Midbrain (tissue), 1 donor: ENCODE data around the gene SRRD.
"Not testable (repeated sequence)": the region's sequence is repeated elsewhere in the genome, so short reads cannot be mapped to it uniquely, and the experiment has no call there.

Experiments used
- DNase-seq: peaks from one replicate; lab custom pipeline; 2025; lab: John Stamatoyannopoulos, UW

Gene SRRD

GRCh38 chr22:26522012-26522411 lies 38.3 kb downstream of the SRRD start:
- DNase-seq: no peak

DNA sequence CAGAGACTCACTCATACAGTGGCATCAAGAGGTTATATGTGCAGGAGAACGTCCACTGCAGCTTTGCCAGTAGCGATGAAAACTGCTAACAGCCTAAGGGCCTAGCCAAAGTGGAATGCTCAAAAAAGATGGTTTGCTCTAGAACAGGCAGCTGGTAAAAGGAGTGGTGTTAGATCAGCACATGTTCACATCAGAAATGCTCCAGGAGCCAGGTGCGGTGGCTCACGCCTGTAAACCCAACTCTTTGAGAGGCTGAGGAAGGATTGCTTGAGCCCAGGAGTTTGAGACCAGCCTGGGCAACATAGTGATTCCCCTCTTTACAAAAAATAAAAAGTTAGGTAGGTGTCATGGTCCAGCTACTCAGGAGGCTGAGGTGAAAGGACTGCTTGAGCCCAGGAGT lies 38.9 kb downstream of the SRRD start:
- no peak for DNase-seq

DNA sequence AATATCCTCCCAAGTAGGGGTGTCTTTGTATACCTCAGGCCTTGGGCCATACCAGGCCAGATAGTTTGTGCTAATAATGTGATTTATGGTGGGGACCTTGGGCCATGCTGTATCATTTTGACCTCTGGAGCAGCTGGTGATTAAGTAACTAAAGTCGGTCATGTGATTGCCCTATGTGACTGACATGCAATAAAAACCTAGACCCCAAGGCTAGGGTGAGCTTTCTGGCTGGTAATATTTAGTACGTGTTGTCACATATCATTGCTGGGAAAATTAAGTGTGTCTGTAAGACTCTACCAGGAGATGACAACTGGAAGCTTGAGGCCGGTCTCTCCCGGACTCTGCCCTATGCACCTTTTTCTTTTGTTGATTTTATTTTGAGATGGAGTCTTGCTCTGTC lies 41.2 kb downstream of the SRRD start:
- DNase-seq: no peak

DNA sequence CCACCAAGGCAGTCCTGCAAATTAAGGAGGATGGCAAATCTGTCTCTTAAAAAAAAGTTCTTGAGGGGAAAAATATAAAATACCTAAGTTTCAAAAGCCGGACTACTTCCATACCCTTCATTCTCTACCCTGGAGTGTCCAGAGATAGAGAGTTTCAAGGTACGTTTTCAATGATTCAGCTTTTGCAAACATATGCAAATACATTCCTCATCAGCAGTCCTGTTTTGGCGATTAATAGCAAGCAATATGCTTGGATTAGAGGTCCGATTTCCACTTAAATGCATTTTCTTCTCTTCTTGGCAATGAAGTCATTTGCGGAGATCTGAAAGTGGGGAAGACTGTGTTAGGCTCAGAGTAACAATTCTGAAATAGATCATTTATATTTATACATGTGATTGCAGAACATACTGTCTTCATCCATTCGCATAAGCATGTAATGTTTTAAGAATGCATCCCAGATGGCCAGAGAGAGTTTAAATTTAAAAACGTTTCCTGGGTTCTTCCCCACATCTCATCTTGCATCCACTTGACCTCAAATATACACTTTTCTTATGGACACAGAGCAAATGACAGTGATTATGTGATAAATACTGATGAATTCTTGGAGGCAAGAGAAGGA lies 42.4 kb downstream of the SRRD start:
- DNase-seq: no peak

GRCh38 chr22:26527167-26527566 lies 43.5 kb downstream of the SRRD start:
- no peak for DNase-seq

DNA sequence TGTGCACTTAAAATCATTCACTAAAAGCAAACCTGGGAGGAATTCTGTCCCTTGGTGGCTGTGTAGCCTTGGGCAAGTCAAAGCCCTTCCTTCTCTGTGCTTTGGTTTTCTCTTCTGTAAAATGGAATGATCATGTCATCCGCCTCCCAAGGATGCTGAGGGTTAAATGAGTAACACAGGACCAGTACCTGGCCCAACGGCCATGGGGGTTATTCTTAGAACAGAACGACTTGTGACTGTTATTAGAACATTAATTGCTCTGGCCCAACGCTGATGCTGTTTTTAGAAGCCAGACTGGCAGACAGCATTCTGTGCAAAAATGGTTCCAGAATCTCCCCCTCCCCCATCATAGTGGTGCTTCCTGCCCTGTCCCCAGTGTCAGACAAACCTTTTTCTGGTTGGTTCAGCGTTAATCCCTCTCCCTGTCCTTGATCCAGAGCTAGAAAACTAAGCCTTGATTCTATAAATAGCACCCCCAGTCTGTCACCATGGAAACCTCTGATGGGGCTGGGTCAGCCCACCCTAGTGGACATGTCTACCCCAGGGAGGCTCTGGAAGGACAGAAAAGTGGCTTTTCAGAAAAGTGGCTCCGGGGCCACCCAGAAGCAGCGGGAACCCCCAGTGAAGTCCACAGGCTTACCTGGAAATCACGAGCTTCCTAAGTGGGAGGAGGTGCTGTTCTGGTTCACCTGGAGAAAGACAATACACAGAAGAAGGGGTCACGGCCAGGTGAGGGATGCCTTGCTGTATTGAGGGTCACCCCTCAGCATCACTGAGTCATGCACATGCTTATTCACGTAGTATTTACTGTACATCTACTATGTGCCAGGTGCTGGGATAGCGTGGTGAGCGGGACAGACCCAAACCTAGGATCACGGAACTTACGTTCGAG lies 44.1 kb downstream of the SRRD start:
- DNase-seq: peak; percentile 14

- DNase-seq: not testable (repeated sequence)
Observed at GRCh38 chr22:26528518-26528917, 44.8 kb downstream of the SRRD start.

DNA sequence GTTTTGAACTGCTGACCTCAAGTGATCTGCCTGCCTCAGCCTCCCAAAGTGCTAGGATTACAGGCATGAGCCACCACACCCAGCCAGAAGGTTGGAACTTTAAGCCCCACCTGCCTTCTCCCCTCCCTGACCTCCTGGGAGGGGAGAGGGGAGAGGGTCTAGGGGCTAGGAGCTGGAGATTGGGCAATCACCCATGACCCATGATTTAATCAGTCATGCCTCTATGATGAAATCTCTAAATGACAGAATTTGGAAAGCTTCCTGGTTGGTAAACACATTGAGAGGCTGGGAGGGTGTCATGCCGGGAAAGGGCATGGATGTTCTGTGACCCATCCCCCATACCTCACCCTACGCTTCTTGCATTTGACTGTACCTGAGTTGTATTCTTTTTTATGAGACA lies 45.7 kb downstream of the SRRD start:
- no peak for DNase-seq

DNA sequence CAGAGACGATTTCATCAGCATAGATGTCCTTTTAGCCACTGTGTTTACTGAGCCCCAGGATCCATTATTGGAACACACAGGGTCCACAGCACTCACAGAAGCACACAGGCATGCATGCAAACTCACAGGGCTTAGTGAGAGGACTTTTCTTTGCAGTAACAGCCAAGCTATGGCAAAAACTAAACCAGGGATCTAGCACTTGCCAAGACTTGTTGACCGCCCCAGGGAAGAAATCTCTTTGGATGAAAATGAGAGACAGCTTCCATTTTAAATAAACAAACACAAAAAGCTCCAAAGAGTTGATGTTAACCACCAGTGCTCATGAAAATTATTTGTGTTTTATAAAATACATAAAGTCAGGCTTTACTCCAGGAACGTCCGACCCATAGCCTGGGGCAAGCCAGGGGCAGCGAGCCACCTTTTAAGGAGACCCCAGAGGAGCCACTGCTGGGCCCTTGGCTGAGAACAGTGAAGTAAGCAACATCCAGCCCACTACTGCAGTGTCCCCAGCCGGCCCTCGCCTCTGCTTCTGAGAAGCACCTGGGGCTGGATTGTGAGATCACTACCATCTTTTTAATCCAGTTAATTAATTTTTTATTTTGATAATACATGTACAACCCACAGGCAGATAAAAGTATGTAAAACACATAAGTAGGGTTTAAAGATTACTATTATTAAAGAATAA lies 50.6 kb downstream of the SRRD start:
- DNase-seq: no peak

DNA sequence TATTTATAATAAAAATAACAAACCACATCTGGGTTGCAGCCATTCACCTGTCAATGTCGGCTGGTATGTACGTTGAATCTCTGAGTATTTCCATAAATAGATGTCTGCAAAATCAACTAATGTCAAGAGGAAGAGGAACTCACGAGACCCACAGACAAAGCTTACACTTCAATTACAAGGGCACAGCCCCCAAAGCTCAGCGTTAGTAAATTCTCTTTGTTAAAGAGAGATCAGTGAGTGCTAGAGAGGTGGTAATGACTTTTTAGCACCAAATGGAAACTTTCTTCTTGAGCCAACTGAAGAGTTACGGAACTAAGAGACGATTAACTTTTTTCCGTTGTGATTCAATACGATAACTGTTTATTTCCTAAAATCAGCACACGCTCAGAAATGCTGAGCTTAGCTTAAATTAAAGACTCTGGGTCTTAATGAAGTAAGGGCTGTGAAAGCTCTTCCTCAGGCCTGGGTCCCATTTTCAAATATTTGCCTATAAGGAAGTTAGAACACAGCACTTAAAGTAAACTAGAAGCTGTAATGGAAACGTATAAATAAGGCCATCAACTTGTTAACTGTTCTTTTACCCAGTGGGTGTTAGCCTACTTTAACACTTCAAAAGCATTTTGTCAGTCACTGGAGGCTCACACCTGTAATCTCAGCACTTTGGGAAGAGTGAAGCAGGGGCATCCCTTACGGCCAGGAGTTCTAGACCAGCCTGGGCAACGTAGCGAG lies 51.4 kb downstream of the SRRD start:
- no peak for DNase-seq

DNA sequence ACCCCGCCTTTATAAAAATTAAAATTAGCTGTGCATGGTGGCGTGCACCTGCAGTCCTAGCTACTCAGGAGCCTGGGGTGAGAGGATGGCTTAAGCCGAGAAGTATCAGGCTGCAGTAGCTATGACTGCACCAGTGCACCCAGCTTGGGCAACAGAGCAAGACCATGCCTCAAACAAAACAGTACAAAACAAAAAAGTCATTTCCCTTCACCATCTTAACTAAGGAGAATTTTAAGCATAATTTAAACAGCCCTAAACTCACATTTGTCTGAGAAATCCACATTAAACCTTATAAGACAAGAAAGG lies 51.9 kb downstream of the SRRD start:
- no peak for DNase-seq

GRCh38 chr22:26536056-26536761 lies 52.5 kb downstream of the SRRD start:
- DNase-seq: no peak

DNA sequence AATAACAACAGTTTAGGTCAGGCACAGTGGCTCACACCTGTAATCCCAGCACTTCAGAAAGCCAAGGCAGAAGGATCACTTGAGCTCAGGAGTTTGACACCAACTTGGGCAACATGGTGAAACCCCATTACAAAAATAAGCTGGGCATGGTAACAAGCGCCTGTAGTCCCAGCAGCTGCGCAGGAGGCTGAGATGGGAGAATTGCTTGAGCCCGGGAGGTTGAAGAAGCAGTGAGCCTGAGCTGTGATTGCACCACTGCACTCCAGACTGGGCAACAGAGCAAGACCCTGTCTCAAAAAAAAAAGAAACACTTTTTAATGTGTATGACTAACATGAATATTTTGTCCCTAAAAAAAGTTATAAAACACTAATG lies 53.1 kb downstream of the SRRD start:
- DNase-seq: no peak

DNA sequence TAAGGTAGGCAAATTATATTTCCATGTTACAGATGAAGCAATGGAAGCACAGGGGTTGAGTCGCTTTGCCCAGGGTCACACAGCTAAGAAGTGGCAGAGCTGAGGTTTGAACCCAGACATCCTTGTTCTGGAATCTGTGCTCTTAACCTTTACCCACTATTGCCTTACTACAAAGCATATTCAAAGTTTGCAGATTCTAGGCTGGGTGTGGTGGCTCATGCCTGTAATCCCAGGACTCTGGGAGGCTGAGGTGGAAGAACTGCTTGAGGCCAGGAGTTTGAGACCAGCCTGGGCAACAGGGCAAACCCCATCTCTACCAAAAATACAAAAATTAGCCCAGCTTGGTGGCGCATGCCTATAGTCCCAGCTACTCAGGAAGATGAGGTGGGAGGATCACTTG lies 56.4 kb downstream of the SRRD start:
- no peak for DNase-seq

DNA sequence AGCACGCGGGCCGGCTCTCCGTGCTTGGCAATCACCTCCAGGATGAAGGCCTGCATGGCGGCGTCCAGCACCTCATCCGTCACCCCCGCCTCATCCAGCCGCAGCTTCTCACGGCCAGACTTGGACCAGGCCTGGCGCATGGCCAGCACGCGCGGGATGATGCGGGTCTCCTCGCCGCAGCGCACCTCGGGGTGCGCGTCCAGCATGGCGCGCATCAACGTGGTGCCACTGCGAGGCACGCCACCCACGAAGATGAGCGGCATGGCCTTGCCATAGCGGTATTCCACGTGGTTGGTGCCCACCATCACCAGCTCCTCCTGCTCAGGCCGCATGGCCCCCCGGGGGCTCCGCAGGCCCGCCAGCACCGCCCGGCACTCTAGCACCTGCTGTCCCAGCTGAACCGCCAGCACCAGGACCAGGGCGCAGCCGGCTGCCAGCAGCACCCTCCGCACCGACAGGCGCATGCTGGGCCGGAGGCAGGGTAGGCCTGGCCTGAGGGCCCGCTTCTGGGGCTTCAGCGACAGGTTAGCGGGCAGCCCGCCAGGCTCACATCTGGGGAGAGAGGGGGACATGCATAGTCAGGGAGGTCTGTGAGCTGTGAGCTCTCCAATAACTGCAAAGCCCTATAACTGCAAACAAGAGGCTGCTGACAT lies 57.6 kb downstream of the SRRD start:
- no peak for DNase-seq

- no peak for DNase-seq
Observed at GRCh38 chr22:26542831-26543230, 59.2 kb downstream of the SRRD start.
